ENCODE results near the gene ESRRA.

- TF ChIP-seq ZZZ3 (IDR thresholded peaks at IDR 0.05), result no peak
- TF ChIP-seq HCFC1 (IDR thresholded peaks at IDR 0.05; ENCODE audit: low read depth, low read length), result no peak
- TF ChIP-seq EP300 (IDR thresholded peaks at IDR 0.05; ENCODE audit: low read length), result no peak
- no peak for TF ChIP-seq HINFP (tag; conservative IDR thresholded peaks at IDR 0.05; ENCODE audit: low read depth)
- no peak for TF ChIP-seq FOXP4 (CRISPR knock-in tag; IDR thresholded peaks at IDR 0.05; ENCODE audit: borderline replicate concordance)
- TF ChIP-seq TEAD1 (CRISPR knock-in tag; IDR thresholded peaks at IDR 0.05), result no peak
- no peak for TF ChIP-seq E2F8 (IDR thresholded peaks at IDR 0.05; ENCODE audit: low read depth, partially characterized antibody)
- no peak for TF ChIP-seq ZNF174 (CRISPR knock-in tag; IDR thresholded peaks at IDR 0.05)
- no peak for TF ChIP-seq USF1 (CRISPR knock-in tag; IDR thresholded peaks at IDR 0.05)
- no peak for TF ChIP-seq PKNOX1 (IDR thresholded peaks at IDR 0.05)
- no peak for TF ChIP-seq CTCF (IDR thresholded peaks at IDR 0.05 in 2 of 3, conservative IDR thresholded peaks at IDR 0.05 in 1 of 3; ENCODE audit: insufficient read depth in 2 of 3, low read depth in 1 of 3, low read length in 3 of 3)
- TF ChIP-seq RNF219 (CRISPR knock-in tag; IDR thresholded peaks at IDR 0.05), result no peak
- TF ChIP-seq ZNF592 (IDR thresholded peaks at IDR 0.05), result no peak
- no peak for TF ChIP-seq SMAD1 (IDR thresholded peaks at IDR 0.05; ENCODE audit: low read depth, low read length, partially characterized antibody)
Observed at GRCh38 chr11:64362339-64362738, 57.0 kb downstream of the ESRRA start.
